GM12878 (cell line): ENCODE measurements around the gene DIO1. TPM values are rescaled to one million over a fixed set of nuclear protein-coding genes. Genes with fewer than 3 reads are reported as not detected.

Experiments used
- BMI1 ChIP-seq: fragments of 450-650 bp; IDR thresholded peaks from 2 replicates; pipeline ENCODE4 v1.6.1; 2016; ENCODE audit warnings: mild to moderate bottlenecking, moderate library complexity, borderline replicate concordance
- CBX3 ChIP-seq: fragments of 200-600 bp; sonication (generic); IDR thresholded peaks from 2 replicates; pipeline ENCODE4 v1.6.1; 2016; ENCODE audit warnings: low read depth, borderline replicate concordance
- CEBPB ChIP-seq, 2 experiments: fragments of 150-350 bp in 1 of 2; IDR thresholded peaks; 2 replicates each; pipeline ENCODE4 v1.6.1; 2012 to 2014; ENCODE audit warnings: low read depth in 2 of 2, low read length in 2 of 2, borderline replicate concordance in 1 of 2, inconsistent platforms in 1 of 2
- CHD2 ChIP-seq: IDR thresholded peaks from 2 replicates; pipeline ENCODE4 v1.6.1; 2011; ENCODE audit warnings: low read depth, low read length, improper control_type of control experiment, borderline replicate concordance
- CREM ChIP-seq: IDR thresholded peaks from 2 replicates; pipeline ENCODE4 v1.6.1; 2014; ENCODE audit warnings: antibody characterized with exemption, low read depth
- FOXM1 ChIP-seq: IDR thresholded peaks from 2 replicates; pipeline ENCODE4 v1.6.1; 2012; ENCODE audit warnings: low read depth, mild to moderate bottlenecking, inconsistent platforms, low read length, moderate library complexity
- HDAC2 ChIP-seq: fragments of 200-600 bp; sonication (generic); IDR thresholded peaks from 2 replicates; pipeline ENCODE4 v1.6.1; 2017
- IRF4 ChIP-seq: IDR thresholded peaks from 2 replicates; pipeline ENCODE4 v1.6.1; 2011; ENCODE audit warnings: low read depth, low read length
- KDM1A ChIP-seq: fragments of 200-600 bp; sonication (generic); IDR thresholded peaks from 2 replicates; pipeline ENCODE4 v1.6.1; 2016; ENCODE audit warnings: borderline replicate concordance
- MEF2A ChIP-seq: IDR thresholded peaks from 2 replicates; pipeline ENCODE4 v1.6.1; 2011; ENCODE audit warnings: low read depth, mild to moderate bottlenecking, low read length, moderate library complexity; ENCODE audit not compliant: insufficient read depth
- MXI1 ChIP-seq: fragments of 150-350 bp; IDR thresholded peaks from 2 replicates; pipeline ENCODE4 v1.6.1; 2011; ENCODE audit warnings: low read depth, mild to moderate bottlenecking, inconsistent platforms, low read length, improper control_type of control experiment
- NR2C1 ChIP-seq: fragments of 450-650 bp; IDR thresholded peaks from 2 replicates; pipeline ENCODE4 v1.6.1; 2017; ENCODE audit warnings: antibody characterized with exemption, mild to moderate bottlenecking, moderate library complexity
- NR2F1 ChIP-seq: fragments of 450-650 bp; conservative IDR thresholded peaks from 2 replicates; pipeline ENCODE4 v1.6.1; 2017; ENCODE audit warnings: mild to moderate bottlenecking
- NRF1 ChIP-seq: conservative IDR thresholded peaks from 2 replicates; pipeline ENCODE4 v1.6.1; 2011; ENCODE audit warnings: mild to moderate bottlenecking, low read depth, low read length, improper control_type of control experiment
- POLR2AphosphoS2 ChIP-seq: IDR thresholded peaks from 2 replicates; pipeline ENCODE4 v1.6.1; 2011; ENCODE audit warnings: low read depth, mild to moderate bottlenecking, low read length, improper control_type of control experiment, moderate library complexity
- POLR2AphosphoS5 ChIP-seq: IDR thresholded peaks from 2 replicates; pipeline ENCODE4 v1.6.1; 2011; ENCODE audit warnings: mild to moderate bottlenecking, low read length, inconsistent platforms
- SIN3A ChIP-seq: IDR thresholded peaks from 2 replicates; pipeline ENCODE4 v1.6.1; 2012; ENCODE audit warnings: low read depth, low read length, improper control_type of control experiment
- SMAD5 ChIP-seq: IDR thresholded peaks from 2 replicates; pipeline ENCODE4 v1.6.1; 2016; ENCODE audit warnings: antibody characterized with exemption, low read depth
- TCF12 ChIP-seq: IDR thresholded peaks from 2 replicates; pipeline ENCODE4 v1.6.1; 2011; ENCODE audit warnings: low read depth, mild to moderate bottlenecking, low read length
- WRNIP1 ChIP-seq: IDR thresholded peaks from 2 replicates; pipeline ENCODE4 v1.6.1; 2011; ENCODE audit warnings: low read depth, low read length, improper control_type of control experiment, borderline replicate concordance
- ZNF24 ChIP-seq: fragments of 450-650 bp; IDR thresholded peaks from 2 replicates; pipeline ENCODE4 v1.6.1; 2017; ENCODE audit warnings: antibody characterized with exemption, mild to moderate bottlenecking
- polyA plus RNA-seq, 11 experiments: library from polyadenylated mRNA; depleted of rRNA in 4 of 11; unstranded in 6 of 11; stranded (reverse) in 5 of 11; fragments of >200 nt; fragmentation: Nextera tagmentation in 4 of 11; fragmentation: Illumina TruSeq in 1 of 11; extraction: Ambion mirVana in 4 of 11; extraction: Trizol in 1 of 11; gene quantifications; 1 replicate in 1 of 11; 2 replicates in 10 of 11; pipeline versions ENCODE4 v1.2.1 to v1.2.3, GENCODE V29; 2011 to 2016; ENCODE audit warnings: inconsistent platforms in 2 of 11, missing spikeins in 2 of 11, low read depth in 1 of 11
- total RNA-seq, 4 experiments: library from RNA; depleted of rRNA in 3 of 4; stranded (reverse); fragments of >200 nt in 3 of 4; fragmentation: Illumina TruSeq in 1 of 4; extraction: Trizol in 1 of 4; gene quantifications; 2 replicates each; pipeline versions ENCODE4 v1.2.1 to v1.2.3, GENCODE V29; 2013 to 2021
- TF ChIP-seq, protein P1 (sequence below): IDR thresholded peaks from 2 replicates; pipeline ENCODE4 v1.6.1; 2011; ENCODE audit warnings: mild to moderate bottlenecking, low read depth, low read length, moderate library complexity; ENCODE audit not compliant: insufficient replicate concordance
- TF ChIP-seq, protein P2 (sequence below): IDR thresholded peaks from 2 replicates; pipeline ENCODE4 v1.6.1; 2012; ENCODE audit warnings: low read length, inconsistent platforms
- TF ChIP-seq, protein P3 (sequence below): IDR thresholded peaks from 2 replicates; pipeline ENCODE4 v1.6.1; 2012; ENCODE audit warnings: mild to moderate bottlenecking, low read depth, low read length
- TF ChIP-seq, protein P4 (sequence below): IDR thresholded peaks from 2 replicates; pipeline ENCODE4 v1.6.1; 2011; ENCODE audit warnings: low read depth, mild to moderate bottlenecking, low read length, moderate library complexity, borderline replicate concordance; ENCODE audit errors: extremely low read depth

The DIO1 gene
- total and polyA plus RNA-seq, 10 of the 15 experiments (the other 5 are each of a cell fraction or from before 2014, with no cell fraction given): 0.11 to 0.26 (median 0.12) TPM; not detected in 6

DNA sequence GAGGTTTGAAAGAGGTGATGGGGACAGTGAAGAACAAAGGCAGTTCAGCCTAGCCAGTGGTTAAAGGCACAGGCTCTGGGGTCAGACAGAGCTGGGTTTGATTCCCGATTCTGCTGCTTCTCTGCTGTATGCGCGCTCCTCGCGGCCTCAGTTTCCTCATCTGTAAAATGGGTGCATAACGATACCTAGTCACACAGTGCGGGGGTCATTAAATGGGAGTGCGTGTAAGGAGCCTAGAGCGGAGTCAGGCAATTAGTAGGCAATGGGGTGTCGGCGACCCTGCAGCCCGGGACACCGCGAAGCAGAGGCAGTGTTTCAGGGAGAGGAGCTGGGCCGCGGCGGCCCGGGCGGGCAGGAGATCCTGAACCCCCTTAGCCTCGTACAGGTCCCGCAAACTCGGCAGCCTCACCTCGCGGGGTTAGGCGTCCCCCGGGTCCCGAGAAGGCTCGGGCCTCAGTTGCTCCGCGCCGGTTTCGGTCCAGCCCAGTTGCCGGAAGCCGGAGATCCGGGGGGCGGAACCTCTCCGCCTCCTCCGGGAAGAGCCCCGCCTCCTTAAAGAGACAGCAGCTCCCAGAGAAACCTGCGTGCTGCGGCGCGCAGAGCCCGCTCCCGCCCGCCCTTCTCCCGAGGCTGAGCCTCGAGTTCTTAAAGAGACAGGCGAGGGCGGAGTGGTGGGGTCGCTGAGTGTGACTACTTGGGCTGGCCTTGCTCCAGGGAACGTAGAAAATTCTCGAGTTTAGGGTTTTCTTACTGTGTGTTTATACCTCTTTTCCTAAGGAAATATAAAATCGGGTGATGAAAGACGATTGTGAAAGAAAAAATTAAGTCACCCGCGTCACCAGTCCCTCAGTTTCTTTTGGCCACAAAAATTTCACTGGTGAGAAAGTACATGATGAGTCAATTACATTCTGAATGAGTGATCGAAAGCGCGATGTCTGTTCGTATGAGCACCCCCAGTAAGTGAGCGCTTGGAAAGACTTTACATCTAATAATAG, 4.4 kb upstream of the DIO1 start, which contains the start of gene YIPF1 (continued):
- TF ChIP-seq, protein P1, sequence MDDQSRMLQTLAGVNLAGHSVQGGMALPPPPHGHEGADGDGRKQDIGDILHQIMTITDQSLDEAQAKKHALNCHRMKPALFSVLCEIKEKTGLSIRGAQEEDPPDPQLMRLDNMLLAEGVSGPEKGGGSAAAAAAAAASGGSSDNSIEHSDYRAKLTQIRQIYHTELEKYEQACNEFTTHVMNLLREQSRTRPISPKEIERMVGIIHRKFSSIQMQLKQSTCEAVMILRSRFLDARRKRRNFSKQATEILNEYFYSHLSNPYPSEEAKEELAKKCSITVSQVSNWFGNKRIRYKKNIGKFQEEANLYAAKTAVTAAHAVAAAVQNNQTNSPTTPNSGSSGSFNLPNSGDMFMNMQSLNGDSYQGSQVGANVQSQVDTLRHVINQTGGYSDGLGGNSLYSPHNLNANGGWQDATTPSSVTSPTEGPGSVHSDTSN: no peak
- TF ChIP-seq FOXM1 (peak; percentile 35; the same call in 1 of the 2 replicates), NR2F1 (0 out of 2 replicates have a peak, but pooled peaks have one; percentile 18), HDAC2 (no peak), IRF4 (no peak), KDM1A (no peak), WRNIP1 (no peak), CBX3 (no peak), CREM (no peak), SMAD5 (no peak), POLR2AphosphoS5 (0 out of 2 replicates have a peak, but pooled peaks have one; percentile 36), MXI1 (no peak; the same call in 1 of the 2 replicates), CEBPB (IDR thresholded peaks at IDR 0.05; ENCODE audit: borderline replicate concordance in 1 of 2, low read depth in 2 of 2, low read length in 2 of 2) (no peak), NRF1 (no peak), NR2C1 (no peak), ZNF24 (no peak), SIN3A (no peak), CHD2 (no peak), BMI1 (no peak), MEF2A (no peak), TCF12 (no peak), POLR2AphosphoS2 (no peak)
- TF ChIP-seq, protein P2, sequence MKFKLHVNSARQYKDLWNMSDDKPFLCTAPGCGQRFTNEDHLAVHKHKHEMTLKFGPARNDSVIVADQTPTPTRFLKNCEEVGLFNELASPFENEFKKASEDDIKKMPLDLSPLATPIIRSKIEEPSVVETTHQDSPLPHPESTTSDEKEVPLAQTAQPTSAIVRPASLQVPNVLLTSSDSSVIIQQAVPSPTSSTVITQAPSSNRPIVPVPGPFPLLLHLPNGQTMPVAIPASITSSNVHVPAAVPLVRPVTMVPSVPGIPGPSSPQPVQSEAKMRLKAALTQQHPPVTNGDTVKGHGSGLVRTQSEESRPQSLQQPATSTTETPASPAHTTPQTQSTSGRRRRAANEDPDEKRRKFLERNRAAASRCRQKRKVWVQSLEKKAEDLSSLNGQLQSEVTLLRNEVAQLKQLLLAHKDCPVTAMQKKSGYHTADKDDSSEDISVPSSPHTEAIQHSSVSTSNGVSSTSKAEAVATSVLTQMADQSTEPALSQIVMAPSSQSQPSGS: peak; percentile 34; the same call in 1 of the 2 replicates
- TF ChIP-seq, protein P3, sequence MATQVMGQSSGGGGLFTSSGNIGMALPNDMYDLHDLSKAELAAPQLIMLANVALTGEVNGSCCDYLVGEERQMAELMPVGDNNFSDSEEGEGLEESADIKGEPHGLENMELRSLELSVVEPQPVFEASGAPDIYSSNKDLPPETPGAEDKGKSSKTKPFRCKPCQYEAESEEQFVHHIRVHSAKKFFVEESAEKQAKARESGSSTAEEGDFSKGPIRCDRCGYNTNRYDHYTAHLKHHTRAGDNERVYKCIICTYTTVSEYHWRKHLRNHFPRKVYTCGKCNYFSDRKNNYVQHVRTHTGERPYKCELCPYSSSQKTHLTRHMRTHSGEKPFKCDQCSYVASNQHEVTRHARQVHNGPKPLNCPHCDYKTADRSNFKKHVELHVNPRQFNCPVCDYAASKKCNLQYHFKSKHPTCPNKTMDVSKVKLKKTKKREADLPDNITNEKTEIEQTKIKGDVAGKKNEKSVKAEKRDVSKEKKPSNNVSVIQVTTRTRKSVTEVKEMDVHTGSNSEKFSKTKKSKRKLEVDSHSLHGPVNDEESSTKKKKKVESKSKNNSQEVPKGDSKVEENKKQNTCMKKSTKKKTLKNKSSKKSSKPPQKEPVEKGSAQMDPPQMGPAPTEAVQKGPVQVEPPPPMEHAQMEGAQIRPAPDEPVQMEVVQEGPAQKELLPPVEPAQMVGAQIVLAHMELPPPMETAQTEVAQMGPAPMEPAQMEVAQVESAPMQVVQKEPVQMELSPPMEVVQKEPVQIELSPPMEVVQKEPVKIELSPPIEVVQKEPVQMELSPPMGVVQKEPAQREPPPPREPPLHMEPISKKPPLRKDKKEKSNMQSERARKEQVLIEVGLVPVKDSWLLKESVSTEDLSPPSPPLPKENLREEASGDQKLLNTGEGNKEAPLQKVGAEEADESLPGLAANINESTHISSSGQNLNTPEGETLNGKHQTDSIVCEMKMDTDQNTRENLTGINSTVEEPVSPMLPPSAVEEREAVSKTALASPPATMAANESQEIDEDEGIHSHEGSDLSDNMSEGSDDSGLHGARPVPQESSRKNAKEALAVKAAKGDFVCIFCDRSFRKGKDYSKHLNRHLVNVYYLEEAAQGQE: no peak
- TF ChIP-seq, protein P4, sequence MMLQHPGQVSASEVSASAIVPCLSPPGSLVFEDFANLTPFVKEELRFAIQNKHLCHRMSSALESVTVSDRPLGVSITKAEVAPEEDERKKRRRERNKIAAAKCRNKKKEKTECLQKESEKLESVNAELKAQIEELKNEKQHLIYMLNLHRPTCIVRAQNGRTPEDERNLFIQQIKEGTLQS: no peak
